ENCODE data around the gene ITM2B.
"Not testable (repeated sequence)": the region's sequence is repeated elsewhere in the genome, so short reads cannot be mapped to it uniquely, and the experiment has no call there.

The ITM2B gene

DNA sequence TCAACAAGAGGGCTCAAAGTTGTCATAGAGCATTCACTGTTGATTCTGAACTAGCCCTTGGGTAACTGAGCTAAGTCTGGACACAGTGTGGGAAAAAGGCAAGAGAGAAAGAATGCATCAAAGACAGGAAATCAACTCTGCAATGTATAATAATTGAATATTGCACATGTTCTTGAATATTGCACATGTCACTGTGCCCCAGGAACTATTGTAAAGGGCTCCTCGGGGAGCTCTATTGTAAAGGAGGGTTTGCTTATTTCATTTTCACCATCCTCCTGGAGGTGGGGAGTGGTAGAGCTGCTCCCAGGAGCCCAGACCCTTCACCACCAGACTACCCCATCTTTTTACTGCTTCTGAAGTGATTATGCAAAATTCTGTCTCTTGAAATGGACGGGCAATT is 44.4 kb upstream of the ITM2B start:
- TF ChIP-seq, protein P1, sequence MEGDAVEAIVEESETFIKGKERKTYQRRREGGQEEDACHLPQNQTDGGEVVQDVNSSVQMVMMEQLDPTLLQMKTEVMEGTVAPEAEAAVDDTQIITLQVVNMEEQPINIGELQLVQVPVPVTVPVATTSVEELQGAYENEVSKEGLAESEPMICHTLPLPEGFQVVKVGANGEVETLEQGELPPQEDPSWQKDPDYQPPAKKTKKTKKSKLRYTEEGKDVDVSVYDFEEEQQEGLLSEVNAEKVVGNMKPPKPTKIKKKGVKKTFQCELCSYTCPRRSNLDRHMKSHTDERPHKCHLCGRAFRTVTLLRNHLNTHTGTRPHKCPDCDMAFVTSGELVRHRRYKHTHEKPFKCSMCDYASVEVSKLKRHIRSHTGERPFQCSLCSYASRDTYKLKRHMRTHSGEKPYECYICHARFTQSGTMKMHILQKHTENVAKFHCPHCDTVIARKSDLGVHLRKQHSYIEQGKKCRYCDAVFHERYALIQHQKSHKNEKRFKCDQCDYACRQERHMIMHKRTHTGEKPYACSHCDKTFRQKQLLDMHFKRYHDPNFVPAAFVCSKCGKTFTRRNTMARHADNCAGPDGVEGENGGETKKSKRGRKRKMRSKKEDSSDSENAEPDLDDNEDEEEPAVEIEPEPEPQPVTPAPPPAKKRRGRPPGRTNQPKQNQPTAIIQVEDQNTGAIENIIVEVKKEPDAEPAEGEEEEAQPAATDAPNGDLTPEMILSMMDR (IDR thresholded peaks at IDR 0.05; ENCODE audit: insufficient read depth, low read length, poor library complexity, severe bottlenecking), result no peak
- Histone ChIP-seq H3K36me3 (ENCODE audit: control insufficient read depth, insufficient read depth, low read length) (no peaks in the 10 kb centered on the region), H3K4me3 (replicated peaks; ENCODE audit: low read depth, low read length) (no peak overlapping the region), H3K27me3 (replicated peaks; ENCODE audit: control insufficient read depth, insufficient read depth, low read length) (no peaks in the 10 kb centered on the region)
- DNase-seq (ENCODE audit: extremely low read depth, insufficient read length), result no peak

DNA sequence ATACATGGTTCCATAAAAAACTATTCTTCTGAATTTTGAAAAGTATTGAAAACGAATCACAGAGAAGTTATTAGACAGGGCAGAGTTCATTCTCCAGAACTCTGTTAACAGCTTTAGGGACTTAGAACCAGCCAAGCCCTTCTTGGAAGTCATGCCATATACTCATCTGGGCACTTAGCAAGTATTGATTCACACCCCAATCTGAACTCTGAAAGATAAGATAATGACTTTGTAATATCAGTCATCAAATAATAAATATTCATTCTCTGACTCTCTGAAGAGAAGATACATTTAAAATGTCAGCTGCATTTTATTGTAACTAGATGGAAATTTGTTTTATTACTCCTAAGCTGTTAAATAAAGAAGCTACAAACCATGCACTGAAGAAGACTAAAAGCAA is 43.8 kb upstream of the ITM2B start:
- Histone ChIP-seq H3K27me3 (replicated peaks; ENCODE audit: control insufficient read depth, insufficient read depth, low read length) (no peaks in the 10 kb centered on the region), H3K36me3 (ENCODE audit: control insufficient read depth, insufficient read depth, low read length) (no peaks in the 10 kb centered on the region), H3K4me3 (replicated peaks; ENCODE audit: low read depth, low read length) (no peak overlapping the region)
- TF ChIP-seq, protein P1 (IDR thresholded peaks at IDR 0.05; ENCODE audit: insufficient read depth, low read length, poor library complexity, severe bottlenecking), result no peak
- DNase-seq (ENCODE audit: extremely low read depth, insufficient read length), result no peak

DNA sequence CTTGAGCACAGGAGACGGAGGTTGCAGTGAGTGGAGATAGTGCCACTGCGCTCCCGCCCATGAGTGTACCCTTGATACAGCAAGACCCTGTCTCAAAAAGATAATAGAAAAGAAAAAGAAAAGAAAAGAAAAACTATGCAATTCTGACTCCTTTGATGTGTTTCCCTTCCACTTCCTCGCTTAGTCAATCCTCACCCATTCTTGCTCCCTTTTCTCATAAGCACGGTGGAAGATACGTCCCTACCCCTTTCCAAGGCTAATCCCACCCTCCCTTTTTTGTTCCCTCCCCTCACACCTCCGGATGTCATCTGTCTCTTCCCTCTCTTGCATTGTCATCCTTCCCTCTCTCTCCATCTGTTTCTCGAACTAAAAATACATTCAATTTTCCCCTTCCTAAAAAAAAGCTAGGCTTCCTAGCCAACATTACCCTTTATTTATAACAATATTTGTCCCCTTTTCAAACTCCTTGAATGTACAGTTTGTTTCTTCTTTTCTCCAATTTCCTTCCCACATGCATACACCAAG is 40.5 kb upstream of the ITM2B start:
- DNase-seq (ENCODE audit: extremely low read depth, insufficient read length), result no peak
- H3K4me3 ChIP-seq (replicated peaks; ENCODE audit: low read depth, low read length), result no peak overlapping the region
- TF ChIP-seq, protein P1 (IDR thresholded peaks at IDR 0.05; ENCODE audit: insufficient read depth, low read length, poor library complexity, severe bottlenecking), result no peak
- no peaks in the 10 kb centered on the region for H3K27me3 ChIP-seq (replicated peaks; ENCODE audit: control insufficient read depth, insufficient read depth, low read length)
- no peaks in the 10 kb centered on the region for H3K36me3 ChIP-seq (ENCODE audit: control insufficient read depth, insufficient read depth, low read length)

DNA sequence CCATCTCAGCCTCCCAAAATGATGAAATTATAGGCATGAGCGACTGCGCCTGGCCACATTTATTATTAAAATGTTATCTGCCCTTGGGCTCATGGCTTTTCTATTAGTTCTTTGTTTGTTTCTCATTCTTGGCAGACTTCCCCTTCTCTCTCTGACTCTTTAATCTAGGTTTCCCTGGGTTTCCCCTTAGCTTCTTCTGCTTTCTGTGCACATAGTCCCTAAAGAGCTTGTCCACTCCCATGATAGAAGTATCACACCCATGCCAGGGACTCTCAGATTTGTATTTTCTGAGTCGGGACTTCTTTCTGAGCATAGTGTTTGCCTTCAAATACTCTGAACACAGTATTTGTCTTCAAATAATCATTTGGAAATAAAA is 38.6 kb upstream of the ITM2B start:
- no peak overlapping the region for H3K4me3 ChIP-seq (replicated peaks; ENCODE audit: low read depth, low read length)
- no peaks in the 10 kb centered on the region for H3K36me3 ChIP-seq (ENCODE audit: control insufficient read depth, insufficient read depth, low read length)
- no peak for DNase-seq (ENCODE audit: extremely low read depth, insufficient read length)
- TF ChIP-seq, protein P1 (IDR thresholded peaks at IDR 0.05; ENCODE audit: insufficient read depth, low read length, poor library complexity, severe bottlenecking), result no peak
- H3K27me3 ChIP-seq (replicated peaks; ENCODE audit: control insufficient read depth, insufficient read depth, low read length), result no peaks in the 10 kb centered on the region

DNA sequence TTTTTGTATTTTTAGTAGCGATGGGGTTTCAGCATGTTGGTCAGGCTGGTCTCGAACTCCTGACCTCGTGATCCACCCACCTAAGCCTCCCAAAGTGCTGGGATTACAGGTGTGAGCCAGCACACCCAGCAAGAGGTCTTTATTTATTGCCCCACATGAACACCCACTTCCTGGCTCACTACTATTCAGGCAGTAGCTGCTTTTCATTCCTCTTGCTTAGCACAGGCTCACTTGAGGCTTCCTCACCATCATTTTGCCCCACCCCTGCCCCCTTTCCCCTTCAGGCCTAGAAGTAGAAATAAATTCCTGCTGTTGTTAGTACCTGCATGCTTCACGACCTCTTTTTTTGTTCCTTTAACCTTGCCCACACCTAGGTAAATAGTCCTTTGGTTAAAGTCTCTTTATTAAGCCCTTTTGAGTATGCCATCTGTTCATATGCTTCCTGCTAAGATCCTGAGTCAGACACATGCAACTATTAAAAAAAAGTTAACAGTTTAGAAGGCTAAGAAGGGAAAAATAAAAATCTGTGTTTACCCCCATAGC is 33.5 kb upstream of the ITM2B start:
- TF ChIP-seq, protein P1 (IDR thresholded peaks at IDR 0.05; ENCODE audit: insufficient read depth, low read length, poor library complexity, severe bottlenecking), result no peak
- H3K4me3 ChIP-seq (replicated peaks; ENCODE audit: low read depth, low read length), result no peak overlapping the region
- DNase-seq (ENCODE audit: extremely low read depth, insufficient read length), result no peak
- no peaks in the 10 kb centered on the region for H3K36me3 ChIP-seq (ENCODE audit: control insufficient read depth, insufficient read depth, low read length)
- no peaks in the 10 kb centered on the region; the same call in 1 of the 2 replicates for H3K27me3 ChIP-seq (replicated peaks; ENCODE audit: control insufficient read depth, insufficient read depth, low read length)

DNA sequence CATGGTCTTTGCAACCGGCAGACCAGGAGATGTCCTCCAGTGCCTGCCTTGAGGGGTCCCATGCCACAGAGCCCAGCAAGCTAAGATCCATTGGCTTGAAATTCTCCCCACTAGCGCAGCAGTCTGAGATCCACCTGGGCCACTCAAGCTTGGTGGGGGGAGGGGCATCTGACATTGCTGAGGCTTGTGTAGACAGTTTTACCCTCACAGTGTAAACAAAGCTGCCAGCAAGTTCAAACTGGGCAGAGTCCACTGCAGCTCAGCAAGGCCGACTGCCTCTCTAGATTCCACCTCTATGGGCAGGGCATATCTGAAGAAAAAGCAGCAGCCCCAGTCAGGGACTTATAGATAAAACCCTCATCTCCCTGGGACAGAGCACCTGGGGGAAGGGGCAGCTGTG is 32.0 kb upstream of the ITM2B start:
- no peak overlapping the region for H3K4me3 ChIP-seq (replicated peaks; ENCODE audit: low read depth, low read length)
- TF ChIP-seq, protein P1 (IDR thresholded peaks at IDR 0.05; ENCODE audit: insufficient read depth, low read length, poor library complexity, severe bottlenecking), result no peak
- no peaks in the 10 kb centered on the region for H3K36me3 ChIP-seq (ENCODE audit: control insufficient read depth, insufficient read depth, low read length)
- no peak for DNase-seq (ENCODE audit: extremely low read depth, insufficient read length)
- H3K27me3 ChIP-seq (replicated peaks; ENCODE audit: control insufficient read depth, insufficient read depth, low read length), result no peaks in the 10 kb centered on the region; the same call in 1 of the 2 replicates

DNA sequence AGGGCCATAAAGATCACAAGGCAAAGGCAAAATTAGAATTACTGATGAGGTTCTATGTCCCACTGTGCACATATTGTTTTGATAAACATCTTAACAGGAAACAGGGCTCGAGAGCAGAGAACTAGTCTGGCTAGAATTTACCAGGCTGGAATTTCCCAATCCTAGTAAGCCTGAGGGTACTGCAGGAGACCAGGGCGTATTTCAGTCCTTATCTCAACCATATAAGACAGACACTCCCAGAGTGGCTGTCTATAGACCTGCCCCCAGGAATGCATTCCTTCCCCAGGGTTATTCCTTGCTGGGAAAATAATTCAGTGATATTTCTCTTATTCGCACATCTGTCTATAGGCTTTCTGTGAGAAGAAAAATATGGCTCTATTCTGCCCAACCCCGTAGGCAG is 25.8 kb upstream of the ITM2B start:
- not testable (repeated sequence) for DNase-seq (ENCODE audit: extremely low read depth, insufficient read length); H3K27me3 ChIP-seq (replicated peaks; ENCODE audit: control insufficient read depth, insufficient read depth, low read length); H3K4me3 ChIP-seq (replicated peaks; ENCODE audit: low read depth, low read length); H3K36me3 ChIP-seq (ENCODE audit: control insufficient read depth, insufficient read depth, low read length)
